NCI-H446 (cell line): ENCODE results near the gene CPVL.

Experiments used
- DNase-seq, 2 experiments: peaks; one replicate each; lab custom pipeline; 2025; lab: John Stamatoyannopoulos, UW

Gene CPVL

DNA sequence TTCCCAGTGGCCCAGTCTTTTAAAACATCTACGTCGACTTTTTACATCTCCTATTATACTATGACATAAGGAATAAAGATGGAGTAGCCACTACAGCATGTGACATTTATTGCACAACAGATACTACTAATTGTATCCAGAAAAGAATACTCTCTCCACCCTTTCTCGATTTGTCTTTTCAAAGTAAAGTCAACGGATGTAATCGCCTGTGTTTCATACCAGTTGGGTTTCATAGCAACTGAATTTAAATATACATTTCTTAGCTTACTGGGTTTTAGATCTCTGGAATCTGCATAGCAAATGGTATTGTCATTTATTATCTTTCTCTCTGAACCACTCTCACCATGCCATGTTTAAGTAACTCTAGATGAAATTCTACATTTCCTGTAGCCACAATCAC is 101.8 kb downstream of the CPVL start:
- no peak for DNase-seq

DNA sequence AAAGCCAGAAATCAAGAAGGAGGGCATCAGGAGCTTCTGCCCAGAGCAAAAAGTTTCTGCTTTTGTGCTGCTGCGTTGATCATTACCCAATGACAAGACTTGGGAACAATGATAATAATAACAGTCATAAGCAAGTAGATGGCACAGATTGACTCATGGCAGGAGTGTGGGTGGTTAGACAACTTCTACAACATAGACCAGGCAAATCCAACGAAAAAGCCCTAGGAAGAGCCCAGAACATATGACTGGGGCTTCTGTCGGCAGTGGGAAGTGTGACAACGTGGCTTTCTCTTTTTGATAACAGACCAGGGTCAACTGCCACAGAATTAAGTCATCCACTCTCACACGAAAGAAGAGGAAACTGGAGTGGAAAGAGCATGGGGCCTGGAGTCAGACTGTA is 102.8 kb downstream of the CPVL start:
- no peak for DNase-seq

DNA sequence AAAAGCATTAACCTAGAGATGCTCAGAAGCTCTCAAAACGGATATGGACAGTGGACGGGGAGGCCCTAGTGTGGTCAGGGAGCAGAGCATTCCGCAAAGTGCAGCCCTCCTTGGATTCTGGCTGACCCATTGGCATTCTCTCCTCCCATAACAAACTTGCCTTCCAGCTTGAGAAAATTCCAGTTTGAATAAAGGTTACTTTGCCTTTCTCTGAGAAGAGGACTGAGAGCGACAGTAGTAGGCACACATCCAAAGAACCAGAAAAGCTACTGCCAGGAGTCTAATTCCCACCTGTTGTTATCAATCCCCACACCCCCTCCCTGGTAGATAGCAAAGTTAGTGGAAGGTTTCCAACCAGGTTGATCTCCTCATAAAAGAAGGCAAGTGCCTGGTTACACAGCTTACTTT is 103.5 kb downstream of the CPVL start:
- no peak for DNase-seq

DNA sequence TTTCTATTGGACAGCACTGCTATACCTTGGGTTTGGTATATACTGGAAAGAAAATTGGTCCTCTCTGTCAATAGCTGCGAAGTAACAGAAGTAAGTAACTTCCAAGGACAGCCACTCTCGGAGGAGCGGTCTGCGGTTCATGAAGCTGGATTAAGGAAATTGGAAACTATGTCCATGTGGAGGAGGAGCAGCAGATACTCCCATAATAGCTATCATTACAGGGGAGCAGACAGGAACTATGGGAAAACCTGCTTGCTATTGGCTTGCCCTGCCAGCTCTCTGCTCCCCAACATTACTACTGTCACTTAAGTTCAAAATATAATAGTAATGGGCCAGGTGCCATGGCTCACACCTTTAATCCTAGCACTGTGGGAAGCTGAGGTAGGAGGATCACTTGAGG is 104.3 kb downstream of the CPVL start:
- DNase-seq: no peak

DNA sequence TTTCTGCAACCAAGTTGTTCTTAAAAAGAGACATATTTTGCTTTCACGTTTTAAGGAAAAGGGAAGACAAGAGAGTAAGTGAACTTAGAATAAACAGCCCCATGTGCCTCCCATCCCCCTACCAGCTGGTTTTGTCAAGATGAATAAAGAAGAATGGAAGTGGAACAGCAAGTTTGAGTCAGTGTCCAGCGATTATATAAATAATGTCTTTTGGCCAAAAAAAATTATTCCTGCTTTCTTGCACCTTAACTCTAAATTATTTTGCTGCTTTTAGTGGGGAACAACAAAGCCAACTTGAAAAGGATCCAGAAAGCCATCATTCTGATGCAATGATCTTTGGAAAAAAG is 105.8 kb downstream of the CPVL start:
- no peak for DNase-seq

DNA sequence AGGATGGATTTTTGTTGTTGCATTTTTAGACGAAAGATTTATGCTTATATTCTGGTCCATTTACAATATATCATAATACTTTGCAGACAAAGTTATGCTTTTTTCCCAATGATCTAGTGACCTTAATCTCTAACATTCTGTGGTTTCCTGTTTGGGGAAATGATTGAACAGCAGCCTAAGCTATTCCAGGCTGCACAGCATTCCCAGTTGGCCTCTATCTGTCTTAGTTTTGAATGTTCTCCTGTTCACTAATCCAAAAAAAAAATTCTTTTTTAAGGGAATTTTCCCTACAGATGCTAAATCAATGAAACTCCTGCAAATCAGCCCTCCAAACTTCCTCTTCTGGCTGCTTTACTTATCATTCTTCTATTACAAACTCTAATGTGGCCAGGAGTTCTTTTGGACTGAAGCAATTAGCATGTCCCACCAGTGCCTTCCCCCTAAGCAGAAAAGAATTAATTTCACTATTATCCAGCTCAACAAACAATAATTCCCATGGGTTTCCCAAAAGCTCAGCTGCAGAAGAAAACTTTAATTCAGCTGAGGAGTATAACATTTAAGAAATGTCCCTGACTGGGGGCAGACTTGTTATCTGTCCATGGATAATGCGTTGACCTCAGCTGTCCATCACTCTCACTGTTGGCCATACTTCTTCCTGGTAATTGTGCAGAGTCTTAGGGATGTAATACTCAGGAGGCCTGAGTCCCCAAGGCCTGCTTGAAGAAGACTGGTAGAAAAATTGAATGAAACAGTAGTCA is 106.3 kb downstream of the CPVL start:
- DNase-seq: no peak

DNA sequence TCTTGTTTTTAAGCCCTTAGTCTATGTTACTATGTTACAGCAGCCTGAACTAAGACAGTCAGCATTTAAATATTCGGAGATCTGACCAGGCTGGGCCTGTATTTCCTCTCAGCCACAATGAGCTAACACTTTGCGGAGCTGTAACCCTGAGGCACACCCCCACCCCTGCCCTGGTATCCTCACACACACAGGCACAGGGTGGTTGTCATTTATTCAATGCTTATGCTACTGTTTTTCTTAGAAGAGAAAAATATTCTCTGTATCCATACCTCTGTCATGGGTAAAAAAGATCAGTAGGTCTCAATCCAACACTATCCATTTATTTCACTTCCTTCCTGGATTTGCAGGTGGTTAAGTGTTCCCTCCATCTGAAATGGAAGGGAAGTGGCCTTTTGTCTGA is 107.9 kb downstream of the CPVL start:
- DNase-seq: no peak

DNA sequence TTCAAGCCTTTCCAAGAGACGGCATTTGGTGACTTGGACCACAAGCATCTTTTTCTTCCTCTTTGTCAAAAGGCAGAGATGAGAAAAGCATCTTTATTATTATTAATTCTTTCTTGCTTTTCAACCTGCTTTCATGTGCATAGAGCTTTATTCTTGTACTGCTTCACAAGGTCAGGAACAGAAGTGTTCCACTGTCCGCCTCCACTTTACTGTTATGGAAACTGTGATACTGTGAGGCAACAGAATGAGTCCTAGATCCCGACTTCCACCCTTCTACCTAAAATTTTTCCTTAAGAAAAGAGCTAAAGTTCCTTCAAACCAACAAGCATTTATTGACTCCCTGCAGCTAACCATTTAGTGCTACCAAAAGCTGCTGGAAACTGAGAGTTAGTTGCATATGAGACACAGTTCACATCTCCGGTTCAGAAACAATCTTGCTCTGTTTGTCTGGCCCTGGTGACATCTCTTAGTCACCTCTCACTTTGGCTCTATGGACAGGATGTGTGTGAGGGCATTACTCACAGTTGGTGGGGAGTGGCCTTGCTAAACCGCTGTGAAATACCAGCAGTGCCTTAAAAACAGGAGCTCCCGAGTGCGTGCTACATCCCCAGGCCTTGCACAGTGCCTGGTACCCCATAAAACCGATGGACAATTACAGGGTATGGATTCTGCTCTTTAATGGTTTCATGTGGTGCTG is 111.1 kb downstream of the CPVL start:
- DNase-seq: no peak

DNA sequence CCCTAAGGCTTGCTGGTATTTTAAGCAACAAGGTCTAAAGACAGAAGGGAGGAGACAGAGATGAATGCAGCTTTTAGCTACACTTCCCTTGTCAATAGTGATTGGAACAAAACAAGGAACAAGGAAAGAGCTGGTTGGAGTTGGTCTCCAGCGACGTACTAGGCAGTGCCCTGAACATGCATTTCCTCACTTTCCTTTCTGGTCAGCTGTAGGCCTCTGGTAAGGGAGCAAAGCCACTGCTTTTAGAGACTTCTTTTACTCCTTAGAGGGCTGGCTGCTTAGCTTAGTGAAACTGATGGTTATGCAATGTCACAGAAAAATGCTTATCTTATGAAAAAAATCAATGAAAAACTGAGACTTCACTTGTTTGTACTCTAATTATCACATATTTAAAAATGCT is 112.8 kb downstream of the CPVL start:
- no peak for DNase-seq

DNA sequence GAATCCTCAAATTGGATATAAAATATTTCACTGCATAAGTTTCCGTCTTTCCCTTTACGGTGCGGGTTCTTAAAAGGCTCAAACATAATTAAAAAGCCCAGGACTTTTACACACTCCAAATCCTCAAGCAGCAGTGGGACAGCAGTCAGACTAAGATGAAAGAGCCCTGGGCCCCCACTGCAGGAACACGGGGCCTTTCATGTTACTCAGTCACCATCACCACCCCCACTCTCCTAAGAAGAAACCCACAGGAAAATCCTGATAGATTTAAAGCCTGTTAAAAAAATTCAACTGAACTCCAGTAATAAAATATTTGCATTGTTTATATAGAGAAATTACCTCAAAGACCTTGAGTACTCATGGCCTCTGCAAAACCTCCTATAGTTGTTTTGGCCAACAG is 114.2 kb downstream of the CPVL start:
- DNase-seq: no peak

DNA sequence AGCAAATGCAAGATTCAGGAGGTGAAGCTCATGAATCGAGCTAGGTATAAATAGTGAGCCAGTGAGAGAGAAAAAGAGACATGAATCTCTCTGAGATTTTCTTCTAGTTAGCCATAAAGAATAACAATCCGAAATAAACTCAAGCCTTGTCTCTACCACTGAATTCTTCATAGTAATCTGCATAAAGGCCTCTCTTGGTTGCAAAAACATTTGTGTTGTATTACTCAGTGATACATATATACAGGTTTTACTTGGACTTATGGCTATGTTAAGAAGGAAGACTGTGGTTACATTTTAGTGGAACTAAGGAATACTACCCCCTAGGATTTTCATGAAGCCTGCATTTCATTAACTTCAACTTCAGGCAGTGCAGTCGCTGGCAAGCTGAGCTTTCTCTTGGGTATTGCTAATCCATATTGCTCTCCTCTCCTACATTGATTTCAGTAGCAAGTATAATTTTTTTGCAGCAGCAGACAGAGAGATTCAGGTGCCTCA is 115.5 kb downstream of the CPVL start:
- DNase-seq: no peak

DNA sequence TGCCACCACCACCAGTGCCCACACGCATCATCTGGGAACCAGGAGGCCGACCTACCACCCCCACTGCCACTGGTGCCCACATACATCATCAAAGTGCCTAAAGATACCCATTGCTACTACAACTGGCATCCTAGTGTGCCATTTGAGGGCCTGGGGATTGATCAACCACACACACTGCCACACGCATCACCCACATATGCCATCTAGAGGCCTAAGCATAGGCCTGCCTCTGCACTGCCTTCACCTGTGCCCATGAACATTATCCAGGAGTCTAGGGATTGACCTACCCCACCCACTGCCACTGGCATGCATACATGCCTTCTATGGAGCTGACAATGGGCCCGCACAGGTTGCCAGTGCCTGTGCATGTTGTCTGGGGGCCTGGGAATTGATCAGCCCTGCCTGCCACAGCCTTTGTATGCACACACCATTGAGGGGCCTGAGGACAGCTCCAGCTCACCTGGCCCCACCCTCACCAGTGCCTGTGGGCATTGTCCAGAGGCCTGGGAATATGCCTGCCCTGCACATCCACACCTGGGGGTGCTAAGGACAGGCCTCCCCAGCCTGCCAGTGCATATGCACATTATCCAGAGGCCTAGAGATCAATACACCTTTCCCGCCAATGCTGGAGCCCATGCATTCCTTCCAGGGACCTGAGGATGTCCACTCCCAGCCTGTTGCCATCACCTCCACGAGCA is 123.9 kb downstream of the CPVL start:
- DNase-seq: no peak

DNA sequence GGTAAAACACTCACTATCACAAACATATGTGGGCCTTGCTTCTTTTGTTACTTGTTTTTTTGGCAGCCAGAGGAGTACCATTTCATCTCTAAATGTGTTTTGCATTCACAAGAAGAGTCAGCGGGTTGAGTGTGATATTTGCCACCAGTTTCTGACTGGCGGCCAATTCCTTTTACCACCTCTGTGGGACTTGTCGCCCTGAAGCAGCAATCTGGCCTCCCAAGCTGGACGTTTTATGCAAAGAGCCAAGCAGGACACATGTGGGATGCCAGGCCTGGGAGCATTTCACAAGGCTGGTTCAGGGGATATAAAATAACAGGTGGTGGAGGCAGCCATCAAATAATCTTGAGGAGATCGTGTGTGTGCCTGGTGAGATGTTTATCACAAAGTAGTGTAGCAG is 126.4 kb downstream of the CPVL start:
- DNase-seq: no peak

DNA sequence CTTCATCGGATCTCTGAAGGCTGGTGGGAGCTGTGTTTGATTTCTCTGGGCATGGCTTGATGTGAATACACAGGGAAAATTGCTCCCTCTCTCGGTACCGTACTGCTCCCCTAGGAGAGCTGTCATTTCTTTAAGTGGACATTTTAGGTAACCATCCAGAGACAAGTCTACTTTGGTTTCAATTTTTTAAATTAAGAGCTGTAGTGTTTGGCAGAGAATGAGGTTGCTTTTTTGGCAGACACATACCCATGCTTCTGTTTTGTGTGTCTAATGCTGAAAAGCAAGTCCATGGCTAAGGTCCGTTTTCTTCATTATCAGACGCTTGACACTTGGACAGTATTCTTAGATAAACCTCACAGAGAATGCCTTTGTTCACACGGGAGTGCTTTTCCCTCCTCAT is 127.0 kb downstream of the CPVL start:
- no peak for DNase-seq

DNA sequence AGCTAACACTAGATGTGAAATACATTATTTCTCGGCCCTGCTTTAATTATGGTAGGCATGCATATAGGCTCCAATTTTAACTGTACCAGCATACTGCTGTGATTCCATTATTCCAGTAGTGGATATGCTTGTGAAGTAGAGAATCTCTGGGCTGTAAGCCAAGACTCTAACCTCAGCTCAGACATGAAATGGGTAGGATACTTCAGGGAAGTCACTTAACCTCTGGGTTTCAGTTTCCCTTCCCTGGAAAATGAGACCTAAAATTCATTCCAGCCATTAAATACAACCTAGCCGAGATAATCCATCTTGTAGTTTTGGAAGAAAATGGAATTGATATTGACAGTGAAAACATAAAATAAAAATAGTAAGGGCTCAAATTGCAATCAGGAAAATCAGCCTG is 128.6 kb downstream of the CPVL start:
- DNase-seq: no peak

DNA sequence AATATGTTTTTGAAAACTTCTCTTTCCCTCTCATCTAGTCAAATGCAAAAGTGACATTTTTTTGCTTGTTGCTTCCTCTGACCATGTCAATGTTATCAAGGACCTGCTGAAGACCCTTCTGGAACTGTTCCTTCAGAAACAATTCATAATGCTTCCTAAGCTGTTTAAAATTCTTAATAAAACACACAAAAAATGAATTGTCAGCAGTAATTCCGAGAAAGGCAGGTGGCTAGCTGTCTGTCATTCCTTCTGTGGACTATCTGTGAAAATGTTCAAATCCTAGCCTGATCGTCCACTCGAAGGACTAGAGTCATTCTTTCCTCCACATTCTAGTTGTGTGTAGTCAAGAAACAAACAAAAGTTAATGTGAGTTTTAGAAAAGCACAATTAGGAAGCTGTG is 131.6 kb downstream of the CPVL start:
- DNase-seq: no peak

DNA sequence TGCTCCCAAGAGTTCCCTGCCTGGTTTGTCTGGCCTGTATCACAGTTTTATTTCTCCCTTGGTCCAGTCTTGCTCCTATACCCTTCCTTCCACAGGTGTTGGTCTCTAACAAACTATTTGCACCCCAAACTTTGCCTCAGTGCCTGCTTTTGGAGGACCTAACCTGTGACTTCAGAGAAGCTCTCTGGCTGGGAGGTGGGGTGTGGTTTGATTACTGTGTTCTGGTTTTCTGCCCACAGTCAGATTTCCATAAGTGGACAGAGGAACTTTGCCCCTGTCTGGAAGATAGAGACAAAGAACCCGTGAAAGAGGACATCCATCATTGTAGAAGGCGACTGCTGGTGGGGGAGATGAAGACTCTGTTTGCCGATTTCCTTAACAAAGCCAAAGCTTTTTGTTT is 132.4 kb downstream of the CPVL start:
- no peak for DNase-seq

DNA sequence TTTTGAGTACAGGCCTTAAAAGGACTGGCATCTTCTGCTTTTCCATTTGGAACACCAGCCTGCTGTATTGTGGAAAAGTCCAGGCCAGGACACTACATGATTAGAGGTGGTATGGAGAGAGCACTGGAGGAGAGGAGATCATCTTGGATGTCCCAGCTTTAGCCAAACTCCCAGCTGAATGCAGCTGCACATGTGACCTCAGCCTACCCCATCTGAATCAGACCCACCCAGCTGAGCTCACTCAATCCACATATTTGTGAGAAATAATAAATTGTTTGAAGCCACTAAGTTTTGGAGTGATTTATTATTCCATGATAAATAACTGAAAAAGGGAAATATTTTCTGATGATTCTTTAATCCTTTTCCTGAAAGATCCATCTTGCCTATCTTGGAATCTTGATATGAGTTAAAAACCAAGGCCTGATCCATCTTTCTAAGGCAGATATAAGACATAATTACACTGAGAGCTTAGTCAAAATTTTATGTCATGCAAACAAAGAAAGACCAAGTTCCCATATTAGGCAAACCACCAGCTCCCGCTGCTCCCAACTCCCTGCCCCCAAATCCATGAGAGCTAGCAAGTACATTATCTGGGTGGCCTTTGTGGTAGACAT is 133.1 kb downstream of the CPVL start:
- no peak for DNase-seq

DNA sequence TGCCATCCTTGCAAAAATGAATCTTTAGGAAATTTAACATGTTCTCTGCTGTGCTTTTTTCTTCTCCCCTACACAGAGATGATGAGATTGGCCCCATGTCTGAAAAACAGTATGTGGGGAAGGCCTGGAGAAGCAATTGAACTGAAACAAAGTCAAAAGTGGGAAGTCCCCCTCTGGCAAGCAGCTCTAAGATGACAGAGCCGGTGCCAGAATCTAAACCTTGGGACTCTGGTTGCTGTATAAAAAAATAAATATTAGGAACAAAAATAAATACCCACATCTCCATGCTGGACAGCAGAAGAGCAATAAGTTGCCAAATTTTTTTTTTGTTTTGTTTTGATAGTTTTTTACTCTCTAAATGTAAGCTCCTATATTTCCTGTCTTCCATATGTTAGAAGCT is 136.4 kb downstream of the CPVL start:
- DNase-seq: no peak

DNA sequence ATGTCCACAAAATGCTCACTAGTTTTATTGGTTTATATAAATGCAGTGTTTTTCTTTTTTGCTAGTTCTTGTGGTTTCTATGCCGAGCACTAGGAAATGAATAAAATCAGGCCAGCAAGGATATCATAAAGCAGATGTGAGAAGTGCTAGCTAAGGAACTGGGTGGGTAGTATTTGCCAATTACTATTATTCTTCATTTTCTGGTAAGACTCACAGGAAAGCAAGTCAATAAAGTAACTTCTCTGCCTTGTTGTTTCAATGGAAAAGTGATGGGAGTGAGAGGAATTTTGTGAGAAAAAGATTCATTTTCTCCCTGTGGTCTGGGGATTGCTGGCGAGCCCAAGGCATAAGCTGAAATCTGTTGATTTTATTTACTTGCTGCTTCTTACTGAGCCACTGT is 137.7 kb downstream of the CPVL start:
- no peak for DNase-seq

DNA sequence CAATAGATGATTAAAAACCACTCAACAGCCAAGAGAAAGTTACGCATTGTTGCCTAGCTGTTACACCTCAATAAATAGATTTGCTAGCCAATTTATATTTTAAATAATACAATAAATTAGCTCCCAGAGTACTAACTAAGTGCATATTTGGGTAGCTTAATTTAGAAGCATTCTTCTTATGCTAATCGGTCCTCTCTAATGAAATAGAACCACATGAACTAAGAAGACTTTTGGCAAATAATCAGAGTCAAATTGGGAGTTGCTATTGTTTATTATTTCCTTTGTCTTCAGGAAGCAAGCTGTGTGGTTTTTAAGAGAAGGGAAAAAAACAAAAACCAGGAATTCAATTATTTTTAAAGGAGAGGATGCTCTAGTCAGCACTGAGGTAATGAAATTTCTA is 139.2 kb downstream of the CPVL start:
- no peak for DNase-seq

DNA sequence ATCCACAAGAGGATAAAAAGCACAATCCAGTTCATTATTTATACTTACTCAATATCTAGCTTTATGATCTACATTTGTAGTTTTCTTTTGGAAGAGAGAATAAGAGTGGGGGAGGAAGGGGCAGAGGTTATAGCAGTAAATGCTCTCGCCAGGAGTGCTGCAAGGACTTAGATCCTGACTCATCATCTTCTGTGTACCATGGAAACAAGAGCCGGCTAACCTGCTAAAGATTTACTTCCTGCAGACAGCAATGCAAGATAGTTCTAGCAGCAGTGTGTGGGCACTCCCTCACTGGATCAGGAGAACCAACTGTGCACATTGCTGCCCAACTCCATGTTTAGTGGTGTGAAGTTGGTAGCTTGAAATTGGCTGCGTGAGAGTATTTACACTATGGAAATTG is 140.5 kb downstream of the CPVL start:
- no peak for DNase-seq

DNA sequence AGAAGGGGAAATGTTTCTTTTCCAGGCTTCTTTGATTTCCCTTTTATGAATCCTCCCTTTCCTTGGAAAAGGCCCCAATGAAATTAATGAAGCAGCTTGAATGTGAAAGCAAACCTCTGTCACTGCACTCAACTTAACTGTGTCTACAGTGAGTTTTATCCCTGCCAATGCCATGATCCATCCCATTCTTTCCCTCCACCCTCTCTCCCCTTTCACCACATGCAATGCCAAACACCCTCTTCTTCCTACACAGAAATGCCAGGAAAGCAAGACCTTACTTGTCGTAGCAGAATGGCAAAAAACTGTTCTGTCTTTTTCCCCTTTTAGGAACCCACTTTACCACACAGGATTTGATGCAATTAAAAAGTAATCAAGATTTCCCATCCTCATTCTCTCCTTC is 140.9 kb downstream of the CPVL start:
- no peak for DNase-seq
